GM12878 (cell line): Measurements from ENCODE around the gene EXOC5. TPM values are rescaled to one million over a fixed set of nuclear protein-coding genes. Genes with fewer than 3 reads are reported as not detected.

ENCODE experiments used
- ATAC-seq: fragments of 200-7000 bp; cut with Tn5 transposase; 3 replicates; pipeline ENCODE4 v1.9.1; 2020; ENCODE audit warnings: mild to moderate bottlenecking, moderate library complexity
- BruUV-seq: library from RNA; stranded (reverse); fragments of 400-500 nt; replicated peaks from 2 replicates; lab custom pipeline; 2021; lab: Mats Ljungman, UMichigan
- CTCF ChIA-PET: fragments of 300-600 bp; sonication (Branson Sonifier 250); formaldehyde crosslinking; extraction: SDS; loops from one replicate; lab custom pipeline; 2021; ENCODE audit warnings: inconsistent platforms; lab: Yijun Ruan, JAX
- POLR2A ChIA-PET: fragments of 350-600 bp; formaldehyde crosslinking; extraction: SDS; loops from one replicate; lab custom pipeline; 2021; ENCODE audit warnings: inconsistent platforms; lab: Charles Lee
- RAD21 ChIA-PET: fragments of 300-600 bp; sonication (Branson Sonifier 250); formaldehyde crosslinking; loops from one replicate; lab custom pipeline; 2023; ENCODE audit warnings: antibody characterized with exemption; ENCODE audit not compliant: unreplicated experiment; lab: Charles Lee
- SMC1A ChIA-PET: fragments of 300-600 bp; sonication (Branson Sonifier 250); formaldehyde crosslinking; loops from one replicate; lab custom pipeline; 2023; ENCODE audit not compliant: unreplicated experiment, uncharacterized antibody; lab: Charles Lee
- DNase-seq: peaks from one replicate; pipeline ENCODE4 v3.0.0-alpha.2; 2011; ENCODE audit warnings: low read depth, low spot score
- FAIRE-seq: peaks from 3 replicates; lab custom pipeline; 2011; peaks lifted over from hg19 to GRCh38; lab: Jason Lieb, UNC
- H2AFZ ChIP-seq: 2 replicates; pipeline ENCODE4 v1.6.0; 2011; ENCODE audit warnings: low read depth, low read length, control low read depth; ENCODE audit not compliant: control insufficient read depth
- H3K27ac ChIP-seq: 2 replicates; pipeline ENCODE4 v1.5.1; 2011; ENCODE audit warnings: control low read depth; ENCODE audit not compliant: control insufficient read depth, insufficient read depth
- H3K27me3 ChIP-seq, 2 experiments: replicated peaks in 1 of 2; 2 replicates each; pipeline versions ENCODE4 v1.6.0 to v1.6.1; 2011; ENCODE audit warnings: low read length in 1 of 2; ENCODE audit not compliant: control insufficient read depth in 2 of 2, insufficient read depth in 2 of 2
- H3K36me3 ChIP-seq, 2 experiments: 2 replicates each; pipeline ENCODE4 v1.5.1; 2011; ENCODE audit warnings: low read length in 1 of 2; ENCODE audit not compliant: control insufficient read depth in 2 of 2, insufficient read depth in 2 of 2
- H3K4me1 ChIP-seq: 2 replicates; pipeline ENCODE4 v1.6.1; 2011; ENCODE audit warnings: mild to moderate bottlenecking, low read length, moderate library complexity, mixed read lengths; ENCODE audit not compliant: control insufficient read depth, insufficient read depth
- H3K4me2 ChIP-seq: 2 replicates; pipeline ENCODE4 v1.6.0; 2011; ENCODE audit warnings: control low read depth; ENCODE audit not compliant: control insufficient read depth, insufficient read depth
- H3K4me3 ChIP-seq: fragments of 200-600 bp; sonication (generic); 2 replicates; pipeline ENCODE4 v1.5.1; 2016
- H3K79me2 ChIP-seq: 2 replicates; pipeline ENCODE4 v1.6.0; 2011; ENCODE audit warnings: low read length; ENCODE audit not compliant: control insufficient read depth, insufficient read depth
- H3K9ac ChIP-seq: 2 replicates; pipeline ENCODE4 v1.8.0; 2011; ENCODE audit warnings: low read length, control low read depth, mixed read lengths; ENCODE audit not compliant: control insufficient read depth, insufficient read depth
- H3K9me3 ChIP-seq: replicated peaks from 3 replicates; pipeline ENCODE4 v1.5.1; 2011; ENCODE audit warnings: mild to moderate bottlenecking, low read length; ENCODE audit not compliant: control insufficient read depth, insufficient read depth
- H4K20me1 ChIP-seq: 2 replicates; pipeline ENCODE4 v1.6.0; 2011; ENCODE audit not compliant: control insufficient read depth, insufficient read depth
- CBFB ChIP-seq: IDR thresholded peaks from 2 replicates; pipeline ENCODE4 v1.6.1; 2016; ENCODE audit warnings: antibody characterized with exemption, low read depth
- CHD1 ChIP-seq: IDR thresholded peaks from 2 replicates; pipeline ENCODE4 v1.6.1; 2012; ENCODE audit warnings: low read depth, low read length, improper control_type of control experiment
- CHD2 ChIP-seq: IDR thresholded peaks from 2 replicates; pipeline ENCODE4 v1.6.1; 2011; ENCODE audit warnings: low read depth, low read length, improper control_type of control experiment, borderline replicate concordance
- FOS ChIP-seq: IDR thresholded peaks from 3 replicates; pipeline ENCODE4 v1.6.1; 2011; ENCODE audit warnings: borderline replicate concordance; ENCODE audit not compliant: insufficient read length; ENCODE audit errors: extremely low read depth
- FOXK2 ChIP-seq: fragments of 450-650 bp; IDR thresholded peaks from 2 replicates; pipeline ENCODE4 v1.6.1; 2017; ENCODE audit warnings: mild to moderate bottlenecking, moderate library complexity
- FOXM1 ChIP-seq: IDR thresholded peaks from 2 replicates; pipeline ENCODE4 v1.6.1; 2012; ENCODE audit warnings: low read depth, mild to moderate bottlenecking, inconsistent platforms, low read length, moderate library complexity
- HSF1 ChIP-seq: fragments of 150-350 bp; IDR thresholded peaks from 2 replicates; pipeline ENCODE4 v1.6.1; 2014; ENCODE audit warnings: mild to moderate bottlenecking, low read depth, low read length
- PBX3 ChIP-seq: IDR thresholded peaks from 2 replicates; pipeline ENCODE4 v1.6.1; 2011; ENCODE audit warnings: mild to moderate bottlenecking, low read depth, low read length, moderate library complexity; ENCODE audit not compliant: insufficient replicate concordance
- RAD51 ChIP-seq: fragments of 450-650 bp; IDR thresholded peaks from 2 replicates; pipeline ENCODE4 v1.6.1; 2016; ENCODE audit warnings: moderate library complexity, mild to moderate bottlenecking, inconsistent platforms
- RELB ChIP-seq: fragments of 450-650 bp; IDR thresholded peaks from 2 replicates; pipeline ENCODE4 v1.6.1; 2017; ENCODE audit warnings: low read depth, mild to moderate bottlenecking, moderate library complexity
- REST ChIP-seq: IDR thresholded peaks from 2 replicates; pipeline ENCODE4 v1.6.1; 2012; ENCODE audit warnings: mild to moderate bottlenecking, low read depth, low read length
- ZBTB4 ChIP-seq: fragments of 450-650 bp; formaldehyde crosslinking; IDR thresholded peaks from 2 replicates; pipeline ENCODE4 v1.4.0; 2022; ENCODE audit warnings: mild to moderate bottlenecking, moderate library complexity
- WGBS: methylation state at CpG from one replicate; pipeline ENCODE4 v1.1.6; 2016; ENCODE audit warnings: low lambda C conversion rate; ENCODE audit not compliant: insufficient replicate concordance, insufficient coverage; ENCODE audit errors: missing lambda C conversion rate; 5-methylcytosine and 5-hydroxymethylcytosine counted together
- in situ Hi-C: fragments of 300-500 bp; cut with MboI; formaldehyde crosslinking; loops from 9 replicates; pipeline ENCODE4 v1.14.3; 2018; ENCODE audit warnings: mixed read lengths
- intact Hi-C: fragments of 100-400 bp; cut with micrococcal nuclease; formaldehyde crosslinking; loops from one replicate; pipeline ENCODE4 v1.14.2; 2022; ENCODE audit not compliant: unreplicated experiment
- polyA plus RNA-seq, 11 experiments: library from polyadenylated mRNA; depleted of rRNA in 4 of 11; unstranded in 6 of 11; stranded (reverse) in 5 of 11; fragments of >200 nt; fragmentation: Nextera tagmentation in 4 of 11; fragmentation: Illumina TruSeq in 1 of 11; extraction: Ambion mirVana in 4 of 11; extraction: Trizol in 1 of 11; gene quantifications; 1 replicate in 1 of 11; 2 replicates in 10 of 11; pipeline versions ENCODE4 v1.2.1 to v1.2.3, GENCODE V29; 2011 to 2016; ENCODE audit warnings: inconsistent platforms in 2 of 11, missing spikeins in 2 of 11, low read depth in 1 of 11
- total RNA-seq, 4 experiments: library from RNA; depleted of rRNA in 3 of 4; stranded (reverse); fragments of >200 nt in 3 of 4; fragmentation: Illumina TruSeq in 1 of 4; extraction: Trizol in 1 of 4; gene quantifications; 2 replicates each; pipeline versions ENCODE4 v1.2.1 to v1.2.3, GENCODE V29; 2013 to 2021

EXOC5 gene
- total and polyA plus RNA-seq, 10 of the 15 experiments (the other 5 are each of a cell fraction or from before 2014, with no cell fraction given): 10.3 to 101 (median 43.6) TPM

GRCh38 chr14:57275023-57275664 lies 6.4 kb upstream of the EXOC5 start:
- DNase-seq (no peak), ATAC-seq (no peak), FAIRE-seq (no peak)
- H3K27me3 ChIP-seq: no peaks in the 10 kb centered on the region
- ChIA-PET SMC1A (no interaction called here), CTCF (no interaction called here), POLR2A (no interaction called here), RAD21 (no interaction called here)
- in situ Hi-C loops (no loop called here), intact Hi-C loops (no loop called here)
- no peaks in the 10 kb centered on the region for H4K20me1 ChIP-seq
- H3K27ac ChIP-seq: no peak overlapping the region
- no peak overlapping the region for H3K4me3 ChIP-seq
- BruUV-seq: no TSS peak
- peaks cover 0 to 14% of the 10 kb centered on the region in 2 experiments; a peak in 2 of 4 replicates for H3K36me3 ChIP-seq
- H3K79me2 ChIP-seq: peaks cover 48% of the 10 kb centered on the region
- peaks cover 8% of the 10 kb centered on the region; the same call in 1 of the 2 replicates for H3K4me1 ChIP-seq
- no peak overlapping the region for H3K4me2 ChIP-seq
- no peak overlapping the region for H2AFZ ChIP-seq
- H3K9me3 ChIP-seq: peaks cover 2% of the 10 kb centered on the region; the same call in 1 of the 3 replicates
- WGBS: 100% methylated on average over 2 of the region's 2 CpGs
- no peak overlapping the region for H3K9ac ChIP-seq
- TF ChIP-seq CBFB (no peak), REST (no peak), FOXM1 (no peak), ZBTB4 (CRISPR knock-in tag) (no peak), RELB (no peak), CHD1 (no peak), CHD2 (no peak), FOXK2 (no peak), PBX3 (no peak), RAD51 (no peak), HSF1 (no peak), FOS (no peak)
